HG03565 (cell line): ENCODE data around the gene ARNT2.

Experiments used
- ATAC-seq: cut with Tn5 transposase; IDR thresholded peaks from one replicate; pipeline ENCODE4 v1.9.1; 2021; ENCODE audit warnings: mild to moderate bottlenecking, moderate library complexity; ENCODE audit not compliant: unreplicated experiment

Gene ARNT2

GRCh38 chr15:80609091-80609490 is 204.9 kb downstream of the ARNT2 start:
- no peak for ATAC-seq

GRCh38 chr15:80609512-80609946 is 205.3 kb downstream of the ARNT2 start:
- no peak for ATAC-seq

GRCh38 chr15:80611543-80612080 is 207.4 kb downstream of the ARNT2 start:
- no peak for ATAC-seq

GRCh38 chr15:80612118-80612823 is 208.1 kb downstream of the ARNT2 start:
- no peak for ATAC-seq

- no peak for ATAC-seq
Measured at GRCh38 chr15:80613762-80614365, 209.7 kb downstream of the ARNT2 start.

GRCh38 chr15:80614711-80615360 is 210.7 kb downstream of the ARNT2 start:
- no peak for ATAC-seq

- ATAC-seq: no peak
Measured at GRCh38 chr15:80615361-80615736, 211.2 kb downstream of the ARNT2 start.

- ATAC-seq: no peak
Measured at GRCh38 chr15:80615783-80616391, 211.7 kb downstream of the ARNT2 start.

- no peak for ATAC-seq
Measured at GRCh38 chr15:80618685-80619400, 214.7 kb downstream of the ARNT2 start.

GRCh38 chr15:80619680-80620079 is 215.5 kb downstream of the ARNT2 start:
- ATAC-seq: no peak

GRCh38 chr15:80620141-80620540 is 216.0 kb downstream of the ARNT2 start:
- ATAC-seq: no peak

- ATAC-seq: no peak
Measured at GRCh38 chr15:80620931-80621330, 216.7 kb downstream of the ARNT2 start.

GRCh38 chr15:80626643-80627120 is 222.5 kb downstream of the ARNT2 start:
- ATAC-seq: no peak

- no peak for ATAC-seq
Measured at GRCh38 chr15:80629355-80629754, 225.2 kb downstream of the ARNT2 start.

GRCh38 chr15:80630981-80631380 is 226.8 kb downstream of the ARNT2 start:
- no peak for ATAC-seq

- no peak for ATAC-seq
Measured at GRCh38 chr15:80633221-80633620, 229.0 kb downstream of the ARNT2 start.

- no peak for ATAC-seq
Measured at GRCh38 chr15:80635953-80636352, 231.8 kb downstream of the ARNT2 start.

GRCh38 chr15:80636675-80637074 is 232.5 kb downstream of the ARNT2 start:
- no peak for ATAC-seq

- no peak for ATAC-seq
Measured at GRCh38 chr15:80637747-80638146, 233.6 kb downstream of the ARNT2 start.

- ATAC-seq: no peak
Measured at GRCh38 chr15:80638553-80639167, 234.5 kb downstream of the ARNT2 start.
